Neural progenitor cell (in vitro differentiated cells): ENCODE data around the gene CHTOP. TPM values are rescaled to one million over a fixed set of nuclear protein-coding genes. Genes with fewer than 3 reads are reported as not detected.

Experiments used
- DNase-seq: peaks from one replicate; pipeline ENCODE4 v3.0.0-alpha.2; 2016; ENCODE audit warnings: low spot score
- H2AFZ ChIP-seq: fragments of 200-600 bp; sonication (generic); replicated peaks from 2 replicates; pipeline ENCODE4 v1.6.1; 2016; ENCODE audit warnings: antibody characterized with exemption
- H3F3A ChIP-seq: fragments of 200-600 bp; sonication (generic); 2 replicates; pipeline ENCODE4 v1.6.1; 2016; ENCODE audit warnings: antibody characterized with exemption, low read depth
- H3K27ac ChIP-seq: fragments of 200-600 bp; sonication (generic); 2 replicates; pipeline ENCODE4 v1.5.1; 2016; ENCODE audit warnings: mild to moderate bottlenecking
- H3K27me3 ChIP-seq: fragments of 200-600 bp; sonication (generic); 2 replicates; pipeline ENCODE4 v1.6.1; 2016; ENCODE audit warnings: mild to moderate bottlenecking, moderate library complexity
- H3K36me3 ChIP-seq: fragments of 200-600 bp; sonication (generic); 2 replicates; pipeline ENCODE4 v1.5.1; 2016
- H3K4me1 ChIP-seq: fragments of 200-600 bp; sonication (generic); 2 replicates; pipeline ENCODE4 v1.6.1; 2016; ENCODE audit warnings: mixed run types
- H3K4me2 ChIP-seq: fragments of 200-600 bp; sonication (generic); 2 replicates; pipeline ENCODE4 v1.6.1; 2016
- H3K4me3 ChIP-seq: fragments of 200-600 bp; sonication (generic); 2 replicates; pipeline ENCODE4 v1.5.1; 2016
- H3K79me2 ChIP-seq: fragments of 200-600 bp; sonication (generic); 2 replicates; pipeline ENCODE4 v1.6.1; 2016; ENCODE audit warnings: low read depth
- H3K9ac ChIP-seq: fragments of 200-600 bp; sonication (generic); 2 replicates; pipeline ENCODE4 v1.6.1; 2016
- H3K9me3 ChIP-seq: fragments of 200-600 bp; sonication (generic); 2 replicates; pipeline ENCODE4 v1.5.1; 2016; ENCODE audit warnings: low read depth
- H4K20me1 ChIP-seq: fragments of 200-600 bp; sonication (generic); 2 replicates; pipeline ENCODE4 v1.6.1; 2016; ENCODE audit warnings: low read depth
- H3K27ac Mint-ChIP-seq: 3 replicates; pipeline ENCODE4 v1.8.0; 2021; ENCODE audit warnings: mixed read lengths
- H3K27me3 Mint-ChIP-seq: 2 replicates; pipeline ENCODE4 v1.8.0; 2022; ENCODE audit warnings: low read depth, mild to moderate bottlenecking, inconsistent platforms, moderate library complexity, mixed read lengths; ENCODE audit not compliant: insufficient read depth
- H3K36me3 Mint-ChIP-seq: 3 replicates; pipeline ENCODE4 v1.8.0; 2021; ENCODE audit warnings: mixed read lengths
- H3K4me1 Mint-ChIP-seq: 3 replicates; pipeline ENCODE4 v1.8.0; 2021; ENCODE audit warnings: mixed read lengths
- H3K4me3 Mint-ChIP-seq: 3 replicates; pipeline ENCODE4 v1.8.0; 2021; ENCODE audit warnings: mild to moderate bottlenecking, moderate library complexity, mixed read lengths
- H3K9me3 Mint-ChIP-seq: 3 replicates; pipeline ENCODE4 v1.8.0; 2020; ENCODE audit warnings: mixed read lengths
- CTCF ChIP-seq: fragments of 200-600 bp; sonication (generic); IDR thresholded peaks from 2 replicates; pipeline ENCODE4 v1.5.1; 2017; ENCODE audit warnings: antibody characterized with exemption, mild to moderate bottlenecking
- EZH2 ChIP-seq: fragments of 200-600 bp; sonication (generic); IDR thresholded peaks from 2 replicates; pipeline ENCODE4 v1.6.1; 2017; ENCODE audit warnings: antibody characterized with exemption, mild to moderate bottlenecking, moderate library complexity
- EZH2phosphoT487 ChIP-seq: fragments of 200-600 bp; sonication (generic); IDR thresholded peaks from 2 replicates; pipeline ENCODE4 v1.6.1; 2017; ENCODE audit warnings: antibody characterized with exemption
- total RNA-seq: library from RNA; depleted of rRNA; stranded (reverse); fragments of >200 nt; gene quantifications from 2 replicates; pipeline ENCODE4 v1.2.3, GENCODE V29; 2015; ENCODE audit warnings: low replicate concordance

The CHTOP gene
- total RNA-seq, 1 donor from 2014 or later: 96.1 TPM

GRCh38 chr1:153669606-153670005 lies 35.7 kb downstream of the CHTOP start:
- peaks cover 33% of the 10 kb centered on the region for H3K36me3 ChIP-seq
- H2AFZ ChIP-seq: no peak overlapping the region
- peaks cover 46% of the 10 kb centered on the region for H3K79me2 ChIP-seq
- H3K9ac ChIP-seq: peak overlapping the region; percentile 94
- H3K4me3 ChIP-seq: peak overlapping the region; percentile 82
- TF ChIP-seq EZH2 (no peak), EZH2phosphoT487 (no peak), CTCF (no peak)
- H3K36me3 Mint-ChIP-seq: peaks cover 37% of the 10 kb centered on the region
- no peak overlapping the region for H3K27ac ChIP-seq
- no peak overlapping the region for H3K4me3 Mint-ChIP-seq
- H3K4me1 ChIP-seq: peaks cover 11% of the 10 kb centered on the region
- peaks cover 19% of the 10 kb centered on the region for H3K4me1 Mint-ChIP-seq
- peak overlapping the region; percentile 91 for H3K4me2 ChIP-seq
- no peaks in the 10 kb centered on the region for H3K9me3 ChIP-seq
- H3K27ac Mint-ChIP-seq: peak overlapping the region; percentile 94
- peaks cover 19% of the 10 kb centered on the region for H4K20me1 ChIP-seq
- peaks cover 55% of the 10 kb centered on the region for H3F3A ChIP-seq
- no peaks in the 10 kb centered on the region for H3K27me3 Mint-ChIP-seq
- no peak for DNase-seq
- no peaks in the 10 kb centered on the region for H3K9me3 Mint-ChIP-seq
- H3K27me3 ChIP-seq: no peaks in the 10 kb centered on the region

GRCh38 chr1:153670257-153670858 lies 36.5 kb downstream of the CHTOP start:
- Histone ChIP-seq H3K4me3 (peak overlapping the region; percentile 82), H4K20me1 (peaks cover 19% of the 10 kb centered on the region), H3K36me3 (peaks cover 26% of the 10 kb centered on the region), H3K4me1 (peaks cover 11% of the 10 kb centered on the region), H3K27ac (no peak overlapping the region), H3K27me3 (no peaks in the 10 kb centered on the region), H2AFZ (no peak overlapping the region), H3F3A (peaks cover 47% of the 10 kb centered on the region), H3K79me2 (peaks cover 46% of the 10 kb centered on the region), H3K4me2 (peak overlapping the region; percentile 91), H3K9ac (peak overlapping the region; percentile 94), H3K9me3 (no peaks in the 10 kb centered on the region)
- peaks cover 19% of the 10 kb centered on the region for H3K4me1 Mint-ChIP-seq
- peak; percentile 20 for DNase-seq
- no peaks in the 10 kb centered on the region for H3K9me3 Mint-ChIP-seq
- peak overlapping the region; percentile 94 for H3K27ac Mint-ChIP-seq
- no peak overlapping the region for H3K4me3 Mint-ChIP-seq
- no peaks in the 10 kb centered on the region for H3K27me3 Mint-ChIP-seq
- TF ChIP-seq EZH2phosphoT487: no peak
- no peak for TF ChIP-seq EZH2
- TF ChIP-seq CTCF: no peak
- H3K36me3 Mint-ChIP-seq: peaks cover 30% of the 10 kb centered on the region

GRCh38 chr1:153670859-153671627 lies 37.2 kb downstream of the CHTOP start, which contains the start of gene ILF2:
TSS of gene ILF2 (minus strand) at chr1:153670993. CDS start at chr1:153670922, 71 bp downstream.
- Mint-ChIP-seq H3K4me1 (peaks cover 19% of the 10 kb centered on the region), H3K9me3 (no peaks in the 10 kb centered on the region), H3K27me3 (no peaks in the 10 kb centered on the region), H3K27ac (peak within 1 kb of the TSS; percentile 94), H3K4me3 (no peak within 1 kb of the TSS), H3K36me3 (peaks cover 26% of the 10 kb centered on the region)
- H3K4me3 ChIP-seq: peak within 1 kb of the TSS; percentile 82
- H3F3A ChIP-seq: peaks cover 40% of the 10 kb centered on the region
- H3K9ac ChIP-seq: peak within 1 kb of the TSS; percentile 94
- H3K27ac ChIP-seq: no peak within 1 kb of the TSS
- peaks cover 11% of the 10 kb centered on the region for H3K4me1 ChIP-seq
- no peaks in the 10 kb centered on the region for H3K9me3 ChIP-seq
- H3K79me2 ChIP-seq: peaks cover 46% of the 10 kb centered on the region
- H2AFZ ChIP-seq: peak within 1 kb of the TSS; percentile 85
- H3K4me2 ChIP-seq: peak within 1 kb of the TSS; percentile 91
- TF ChIP-seq CTCF: peak; percentile 43
- no peak for TF ChIP-seq EZH2
- peaks cover 19% of the 10 kb centered on the region for H4K20me1 ChIP-seq
- H3K27me3 ChIP-seq: no peaks in the 10 kb centered on the region
- peaks cover 25% of the 10 kb centered on the region for H3K36me3 ChIP-seq
- DNase-seq: peak; percentile 98
